GM21737 (cell line): Measurements from ENCODE around the gene EXOC6B.

Experiments
- ATAC-seq: cut with Tn5 transposase; IDR thresholded peaks from one replicate; pipeline ENCODE4 v1.9.1; 2021; ENCODE audit warnings: mild to moderate bottlenecking, moderate library complexity; ENCODE audit not compliant: unreplicated experiment

The EXOC6B gene

DNA sequence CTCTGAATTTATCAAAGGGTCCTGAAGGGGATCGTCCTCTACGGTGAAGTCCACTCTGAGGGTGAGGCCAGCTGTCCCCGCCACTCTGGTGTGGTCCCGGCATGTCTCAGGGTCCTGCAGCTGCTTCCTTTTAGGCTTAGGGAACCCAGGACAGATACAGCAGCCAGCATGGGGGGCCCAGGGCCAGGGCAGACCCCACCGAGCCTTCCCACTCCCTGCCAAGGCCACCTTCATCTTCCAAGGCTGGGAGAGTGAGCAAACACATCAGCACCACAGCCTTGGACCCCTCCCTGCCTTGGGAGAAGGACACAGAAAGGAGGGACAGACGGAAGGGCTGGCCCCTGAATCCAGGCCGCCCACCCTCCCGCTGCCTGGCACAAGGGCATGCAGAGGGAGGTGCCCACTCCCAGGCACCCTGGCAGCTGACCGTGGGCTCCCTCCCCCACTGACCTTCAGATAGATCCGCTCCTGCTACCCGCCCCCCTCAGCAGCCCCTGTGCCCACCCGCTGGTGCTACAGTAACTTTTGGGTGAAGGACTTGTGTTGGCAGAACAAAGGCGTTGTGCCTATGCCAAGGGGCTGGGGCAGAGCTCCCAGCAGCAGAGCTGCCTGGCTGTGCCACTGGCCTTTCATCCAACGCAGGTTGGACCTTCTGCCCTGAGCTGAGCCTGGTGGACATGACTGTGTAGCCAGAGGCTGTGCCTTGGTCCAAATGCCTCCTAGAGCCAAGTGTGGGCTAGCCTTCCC is 685.8 kb downstream of the EXOC6B start:
- no peak for ATAC-seq

- ATAC-seq: no peak
Observed at GRCh38 chr2:72139471-72139873, 686.4 kb downstream of the EXOC6B start.

DNA sequence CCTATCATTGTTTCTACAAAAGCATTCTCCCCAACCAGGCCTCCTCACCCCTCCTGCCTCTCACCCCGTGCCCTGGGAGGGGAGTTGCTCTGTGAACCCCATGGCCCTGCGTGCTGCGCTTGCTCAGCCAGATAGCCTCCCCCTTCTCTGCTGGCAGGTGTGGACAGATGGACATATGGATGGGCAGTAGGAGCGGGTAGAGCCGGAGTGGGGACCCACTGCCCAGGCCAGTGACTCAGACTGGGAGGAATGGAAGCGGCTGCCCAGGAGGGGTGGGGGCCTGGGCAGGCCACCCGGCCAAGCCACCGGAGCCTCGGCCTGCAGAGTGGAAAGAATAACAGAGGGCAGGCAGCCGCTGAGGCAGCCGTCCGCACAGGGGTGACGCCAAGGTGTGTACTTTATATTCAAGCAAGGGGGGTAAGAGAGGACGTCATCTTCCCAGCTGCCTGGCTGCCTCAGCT is 686.9 kb downstream of the EXOC6B start:
- ATAC-seq: no peak

- no peak for ATAC-seq
Observed at GRCh38 chr2:72138011-72138881, 687.6 kb downstream of the EXOC6B start.

- ATAC-seq: no peak
Observed at GRCh38 chr2:72137498-72138010, 688.3 kb downstream of the EXOC6B start.

GRCh38 chr2:72136933-72137497 is 688.8 kb downstream of the EXOC6B start:
- ATAC-seq: no peak

DNA sequence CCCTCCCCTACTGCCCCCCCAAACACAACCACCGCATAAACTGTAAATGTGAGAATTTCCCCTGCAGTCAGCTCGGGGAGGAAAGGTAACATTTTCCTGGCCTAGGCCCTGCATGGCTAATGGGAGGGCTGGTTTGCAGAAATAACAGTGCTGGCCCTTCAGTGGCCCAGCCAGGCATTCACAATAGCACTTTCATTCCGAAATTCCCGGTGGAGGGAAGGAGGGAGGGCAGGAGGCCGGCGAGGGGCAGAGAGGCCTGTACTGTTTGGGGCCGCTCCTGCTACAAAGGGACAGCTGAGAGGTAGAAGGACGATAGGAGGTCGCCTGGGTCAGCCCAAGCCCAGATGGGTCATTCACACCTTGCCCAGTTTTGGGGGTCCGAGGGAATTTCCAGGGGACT is 689.5 kb downstream of the EXOC6B start:
- no peak for ATAC-seq

DNA sequence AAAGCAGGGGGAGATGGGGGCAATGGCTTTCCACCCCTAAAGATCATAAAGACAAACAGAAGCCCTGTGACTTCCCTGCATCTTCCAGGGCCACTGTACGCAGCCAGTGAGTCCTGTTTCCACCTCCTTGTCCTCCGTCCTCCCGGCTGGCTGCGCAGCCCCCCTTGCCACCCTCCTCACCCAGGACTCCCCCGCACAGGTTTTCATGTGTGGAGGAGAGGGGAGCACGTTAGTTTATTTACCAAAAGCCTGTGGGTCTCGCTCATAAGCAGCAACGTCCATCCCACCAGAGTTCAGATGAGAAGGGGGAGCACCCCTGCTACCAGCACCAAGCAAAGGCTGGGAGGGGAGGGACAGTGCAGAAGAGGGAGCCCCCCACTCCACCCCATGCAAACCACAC is 689.9 kb downstream of the EXOC6B start:
- no peak for ATAC-seq

DNA sequence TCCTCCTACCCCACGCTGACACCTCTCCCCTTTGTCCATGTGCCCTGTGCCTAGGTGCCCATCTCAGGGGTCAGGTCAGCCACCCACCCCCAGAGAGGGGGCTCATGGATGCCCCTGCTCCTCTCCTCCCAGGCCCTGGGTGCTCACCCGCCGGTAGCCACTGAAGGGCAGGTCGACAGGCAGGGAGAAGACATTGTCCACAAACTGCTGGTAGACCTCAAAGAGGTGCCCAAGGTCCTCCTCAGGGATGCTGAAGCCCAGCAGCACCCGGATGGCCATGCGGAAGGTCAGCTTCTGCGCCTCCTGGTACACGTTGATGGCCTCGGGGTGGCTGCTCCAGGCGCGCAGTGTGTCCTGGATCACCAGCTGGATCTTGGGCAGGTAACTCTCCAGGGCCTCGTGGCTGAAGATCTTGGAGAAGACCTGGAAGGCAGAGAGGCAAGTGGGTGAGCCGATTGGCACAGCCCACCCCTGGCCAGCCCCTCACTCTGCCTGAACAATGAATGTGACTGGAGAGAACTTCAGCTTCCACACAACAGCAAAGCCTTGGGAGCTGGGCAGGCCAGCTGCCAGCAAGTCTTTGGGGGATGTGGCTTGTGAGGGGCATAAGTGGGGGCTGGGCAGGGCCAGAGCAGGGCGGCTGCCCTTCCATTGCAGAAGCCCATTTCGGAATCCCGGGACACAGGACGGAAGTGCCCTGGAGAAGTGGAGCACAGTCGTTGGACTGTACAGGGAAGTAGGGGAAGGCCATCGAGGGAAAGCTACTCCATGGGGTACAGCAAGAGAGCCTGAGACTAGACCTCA is 690.6 kb downstream of the EXOC6B start:
- ATAC-seq: no peak

DNA sequence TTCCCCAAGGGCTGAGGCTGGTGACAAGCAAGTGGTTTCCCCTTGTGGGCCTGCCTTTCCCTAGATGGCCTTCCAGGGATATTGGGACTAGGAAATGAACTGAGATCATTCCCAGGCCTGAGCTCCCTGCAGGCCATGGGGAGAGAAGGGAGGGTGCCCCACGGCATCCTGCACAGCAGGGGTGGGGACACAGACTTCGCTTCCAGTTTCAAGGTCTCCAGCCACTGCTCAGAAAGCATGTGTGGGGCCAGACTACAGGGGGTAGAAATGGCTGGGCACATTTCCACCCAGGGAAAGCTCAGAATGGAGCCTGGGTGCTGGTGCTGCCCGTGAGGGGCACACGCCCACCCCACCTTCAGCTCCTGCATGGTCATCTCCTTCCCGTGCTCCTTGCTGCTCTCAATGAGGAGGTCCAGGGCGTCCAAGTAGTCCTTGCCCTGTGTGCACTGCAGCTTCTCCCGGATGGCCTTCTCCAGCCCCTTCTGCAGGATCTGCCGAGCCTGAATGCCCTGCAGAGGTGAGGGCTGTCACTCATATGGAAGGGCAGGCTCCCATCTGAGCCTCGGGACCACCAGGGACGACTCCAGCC is 691.3 kb downstream of the EXOC6B start:
- no peak for ATAC-seq

DNA sequence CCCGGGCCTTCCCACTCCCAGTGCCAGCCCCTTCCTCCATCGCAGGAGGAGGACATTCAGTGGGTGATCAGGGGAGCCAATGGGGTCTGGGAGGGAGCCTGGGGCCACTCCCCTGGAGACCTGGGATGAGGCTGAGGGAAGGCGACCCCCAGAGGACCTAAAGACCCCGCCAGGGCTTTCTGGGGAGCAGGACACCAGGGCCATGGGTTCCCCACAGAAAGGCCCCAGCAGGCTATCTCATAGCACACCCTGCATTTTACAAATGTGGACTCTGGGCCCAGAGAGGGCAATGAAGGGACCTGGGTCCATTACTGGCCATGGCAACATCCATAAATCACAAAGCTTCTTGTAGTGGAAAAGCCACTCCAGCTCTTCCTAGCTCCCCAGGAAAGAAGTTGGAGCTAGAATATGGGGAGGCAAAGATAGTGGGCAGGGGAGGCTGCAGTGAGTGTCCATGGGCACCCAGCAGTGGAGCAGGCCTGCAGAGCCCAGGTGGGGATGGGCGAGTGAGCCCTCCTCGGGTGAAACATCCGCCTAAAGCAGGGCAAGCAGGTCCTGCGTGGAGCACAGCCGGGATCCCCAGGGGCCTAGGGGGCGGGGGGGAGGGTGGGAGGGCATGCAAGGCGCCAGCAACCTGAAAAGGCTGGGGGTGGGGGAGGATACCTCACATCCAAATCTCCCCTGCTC is 692.0 kb downstream of the EXOC6B start:
- no peak for ATAC-seq

DNA sequence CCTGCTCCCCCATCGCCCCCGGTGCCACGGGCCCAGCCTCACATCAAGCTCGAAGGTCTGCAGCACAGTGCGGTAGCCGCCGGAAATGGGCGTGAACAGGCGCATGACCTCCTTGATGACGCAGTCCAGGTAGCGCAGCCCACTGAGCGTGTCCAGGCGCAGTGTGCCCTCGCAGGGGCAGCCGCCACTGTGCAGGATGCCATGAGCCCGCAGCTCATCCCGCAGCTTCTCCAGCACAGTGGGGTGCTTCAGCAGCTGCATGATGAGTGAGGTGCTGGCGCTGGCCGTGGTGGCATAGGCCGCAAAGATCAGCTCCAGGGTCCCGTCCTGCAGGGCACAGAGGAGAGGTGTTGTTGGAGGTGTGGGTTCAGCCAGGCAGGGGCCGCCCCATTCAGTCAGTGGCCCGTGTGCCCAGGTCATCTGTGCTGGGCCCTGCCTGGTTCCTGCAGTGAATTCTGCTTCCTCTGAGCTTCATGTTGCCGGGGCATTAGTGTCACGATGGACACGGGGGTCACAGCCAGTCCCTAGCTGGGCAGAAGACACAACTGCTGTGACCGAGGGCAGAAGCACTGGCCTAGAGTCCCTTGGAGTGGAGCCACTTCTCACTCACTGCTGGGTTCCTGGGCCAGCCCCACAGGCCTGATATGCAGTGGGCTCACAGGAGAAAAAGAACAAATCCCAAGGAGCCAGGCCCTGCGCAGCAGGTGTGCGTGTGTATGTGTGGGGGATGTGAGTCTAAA is 692.7 kb downstream of the EXOC6B start:
- ATAC-seq: no peak

DNA sequence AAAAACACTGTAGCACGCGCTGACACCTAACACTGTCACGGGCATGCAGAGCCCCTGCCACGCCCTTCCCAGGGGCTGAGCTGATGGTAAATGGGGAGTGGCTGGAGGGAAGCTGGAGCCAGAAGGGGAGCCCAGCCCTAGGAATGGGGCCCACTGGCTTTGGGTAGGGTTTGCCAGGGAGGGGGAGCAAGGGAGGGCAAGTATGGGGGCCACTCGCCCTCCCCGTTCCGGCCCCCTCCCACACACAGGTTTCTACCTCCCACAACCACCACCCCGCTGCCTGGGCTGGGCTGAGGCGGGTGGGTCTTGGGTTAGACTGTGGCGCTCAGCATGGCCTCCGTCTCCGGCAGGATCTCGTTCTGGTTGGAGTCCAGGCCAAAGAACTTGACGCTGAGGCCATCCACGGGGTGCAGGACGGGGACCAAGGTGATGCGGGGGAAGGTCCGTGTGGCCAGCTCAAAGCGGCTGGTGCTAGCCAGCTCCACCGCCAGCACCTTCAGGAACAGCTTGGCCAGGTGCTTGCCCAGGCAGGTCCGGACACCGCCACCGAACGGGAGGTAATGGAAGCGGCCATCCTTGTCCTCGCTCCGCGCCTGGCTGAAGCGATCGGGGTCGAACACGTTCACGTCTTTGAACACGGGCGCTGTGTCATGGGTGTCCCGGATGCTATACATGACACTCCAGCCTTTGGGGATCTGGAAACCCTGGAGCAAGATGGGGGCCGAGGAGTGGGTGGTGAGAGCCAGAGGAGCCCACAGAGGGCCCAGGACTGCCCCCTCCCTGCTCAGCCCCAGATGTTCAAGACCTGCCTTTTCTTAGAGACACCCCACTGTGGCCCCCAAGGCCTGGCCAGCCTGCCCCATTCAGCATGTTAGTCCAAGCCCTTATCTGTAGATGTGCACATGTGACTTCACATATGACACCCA is 693.7 kb downstream of the EXOC6B start:
- no peak for ATAC-seq

DNA sequence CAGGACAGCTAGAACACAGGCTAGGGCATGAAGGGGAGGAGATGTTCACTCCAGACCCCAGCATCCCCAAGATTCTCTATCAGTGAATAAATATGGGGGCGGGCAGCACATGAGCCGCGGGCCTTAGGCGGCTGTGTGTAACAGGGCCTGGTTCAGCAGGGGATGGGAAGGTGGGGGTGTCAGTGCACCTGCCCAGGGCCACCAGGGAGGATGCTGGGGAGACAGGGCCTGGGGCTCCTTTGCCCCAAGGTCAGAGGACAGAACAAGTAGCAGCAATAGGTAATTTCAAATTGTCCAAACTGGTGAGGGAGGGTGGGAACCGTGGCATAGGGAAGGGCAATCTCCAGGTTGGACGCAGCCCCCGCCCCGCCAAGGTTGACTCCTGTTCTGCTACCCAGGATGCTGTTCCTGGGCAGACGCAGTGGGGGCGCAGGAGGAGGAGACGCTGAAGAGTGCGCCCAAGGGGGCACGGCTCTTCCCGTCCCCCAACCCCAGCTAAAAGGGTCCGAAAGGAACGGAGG is 694.4 kb downstream of the EXOC6B start:
- ATAC-seq: no peak

DNA sequence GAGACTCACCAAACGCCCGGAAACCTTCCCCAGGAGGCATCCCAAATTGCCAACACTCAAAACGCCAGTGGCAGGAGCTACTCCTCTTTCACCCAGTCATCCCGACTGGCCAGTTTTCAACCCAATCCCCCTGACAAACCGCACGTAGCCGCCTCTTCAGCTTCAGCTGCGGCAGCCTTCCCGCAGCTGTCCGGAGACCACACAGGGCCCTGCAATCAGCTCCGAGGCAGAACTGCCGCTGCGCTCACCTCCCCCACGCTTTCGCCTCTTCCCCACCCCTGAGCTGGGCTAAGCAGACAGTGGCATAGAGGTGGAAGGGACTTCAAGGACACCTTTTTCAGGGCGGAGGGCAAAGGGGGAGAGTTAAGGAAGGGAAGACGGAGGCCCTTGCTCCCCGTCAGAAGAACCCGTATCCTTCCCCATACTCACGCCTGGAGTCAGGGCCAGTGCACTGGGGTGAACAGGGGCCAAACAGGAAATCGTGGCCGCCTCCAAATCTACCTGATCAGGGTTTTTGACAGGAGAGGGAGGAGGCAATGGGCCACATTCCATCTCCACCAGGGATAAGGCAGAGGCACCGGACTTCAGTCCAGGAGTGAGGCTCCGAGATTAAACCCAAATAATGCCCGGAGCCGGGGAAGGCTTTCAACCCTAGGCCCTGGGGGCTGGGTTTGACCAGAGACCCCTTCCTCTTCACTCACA is 695.0 kb downstream of the EXOC6B start:
- ATAC-seq: no peak

- no peak for ATAC-seq
Observed at GRCh38 chr2:72129681-72130340, 696.0 kb downstream of the EXOC6B start.

GRCh38 chr2:72128843-72129227 is 697.0 kb downstream of the EXOC6B start:
- ATAC-seq: no peak
